GM12892 (cell line): ENCODE data around the gene CHST15.

Experiments used
- POLR2A ChIP-seq: IDR thresholded peaks from 2 replicates; pipeline ENCODE4 v1.6.1; 2011; ENCODE audit warnings: low read depth, low read length, control low read depth
- POLR2AphosphoS5 ChIP-seq: IDR thresholded peaks from 2 replicates; pipeline ENCODE4 v1.6.1; 2011; ENCODE audit warnings: low read depth, low read length, control low read depth
- TAF1 ChIP-seq: IDR thresholded peaks from 2 replicates; pipeline ENCODE4 v1.6.1; 2011; ENCODE audit warnings: low read depth, mild to moderate bottlenecking, control low read depth, low read length, borderline replicate concordance

GRCh38 chr10:124087672-124088634 lies 5.4 kb downstream of the CHST15 start:
- TF ChIP-seq POLR2AphosphoS5, result no peak
- no peak for TF ChIP-seq POLR2A
- no peak for TF ChIP-seq TAF1
